Limb (tissue), 2 donors: Measurements from ENCODE around the gene C1RL.

Experiments
- DNase-seq, 2 donors: peaks; one replicate each; pipeline ENCODE4 v3.0.0-alpha.2; 2016; ENCODE audit errors: extremely low spot score in 2 of 2

The C1RL gene

GRCh38 chr12:7137908-7138307 is 28.9 kb upstream of the C1RL start:
- DNase-seq, result no peak

DNA sequence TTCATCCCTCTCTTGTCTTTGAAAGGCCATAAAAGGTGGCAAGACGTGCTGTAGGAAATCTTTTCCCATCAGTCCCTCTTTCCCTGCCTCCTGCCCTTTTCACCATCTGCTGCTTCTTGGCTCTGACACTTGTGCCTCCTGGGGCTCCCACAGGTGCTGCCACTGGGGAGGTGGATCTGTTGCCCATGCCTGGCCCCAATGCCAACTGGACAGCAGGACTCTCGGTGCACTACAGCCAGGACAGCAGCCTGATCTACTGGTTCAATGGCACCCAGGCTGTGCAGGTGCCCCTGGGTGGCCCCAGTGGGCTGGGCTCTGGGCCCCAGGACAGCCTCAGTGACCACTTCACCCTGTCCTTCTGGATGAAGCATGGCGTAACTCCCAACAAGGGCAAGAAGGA is 27.7 kb upstream of the C1RL start:
- DNase-seq, result no peak

DNA sequence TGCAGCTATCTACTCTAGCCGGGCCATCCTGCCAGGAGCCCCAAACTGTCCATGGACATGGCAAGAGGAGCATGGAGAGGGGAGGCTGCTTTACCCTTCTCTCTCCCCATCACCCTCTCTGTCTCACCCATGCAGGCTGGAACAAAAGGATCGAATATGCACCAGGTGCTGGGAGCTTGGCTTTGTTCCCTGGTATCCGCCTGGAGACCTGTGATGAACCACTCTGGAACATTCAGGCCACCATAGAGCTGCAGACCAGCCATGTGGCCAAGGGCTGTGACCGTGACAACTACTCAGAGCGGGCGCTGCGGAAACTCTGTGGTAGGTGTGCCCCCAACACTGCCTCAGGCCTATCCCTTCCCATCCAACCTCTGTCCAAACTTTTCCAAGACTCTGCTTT is 27.1 kb upstream of the C1RL start:
- no peak for DNase-seq

- DNase-seq, result no peak
Measured at GRCh38 chr12:7134396-7135166, 25.6 kb upstream of the C1RL start.

DNA sequence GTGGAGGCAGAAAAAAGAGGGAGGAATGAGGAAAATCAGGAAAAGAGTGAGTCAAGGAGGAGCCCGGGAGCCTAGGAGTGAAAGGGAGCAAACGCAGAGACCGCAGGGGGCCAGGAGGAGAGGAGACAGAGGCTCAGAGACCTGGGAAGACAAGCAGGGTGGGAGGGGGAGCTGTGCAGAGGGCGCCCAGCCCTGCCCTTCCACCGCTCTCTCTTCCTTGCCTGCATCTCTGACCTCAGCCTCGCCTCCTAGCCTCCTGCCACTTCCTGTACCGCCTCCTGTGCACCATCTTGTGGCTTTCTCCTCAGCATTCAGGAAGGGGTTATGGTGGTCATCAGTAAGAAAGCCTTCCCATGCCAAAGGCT is 22.5 kb upstream of the C1RL start:
- no peak for DNase-seq

DNA sequence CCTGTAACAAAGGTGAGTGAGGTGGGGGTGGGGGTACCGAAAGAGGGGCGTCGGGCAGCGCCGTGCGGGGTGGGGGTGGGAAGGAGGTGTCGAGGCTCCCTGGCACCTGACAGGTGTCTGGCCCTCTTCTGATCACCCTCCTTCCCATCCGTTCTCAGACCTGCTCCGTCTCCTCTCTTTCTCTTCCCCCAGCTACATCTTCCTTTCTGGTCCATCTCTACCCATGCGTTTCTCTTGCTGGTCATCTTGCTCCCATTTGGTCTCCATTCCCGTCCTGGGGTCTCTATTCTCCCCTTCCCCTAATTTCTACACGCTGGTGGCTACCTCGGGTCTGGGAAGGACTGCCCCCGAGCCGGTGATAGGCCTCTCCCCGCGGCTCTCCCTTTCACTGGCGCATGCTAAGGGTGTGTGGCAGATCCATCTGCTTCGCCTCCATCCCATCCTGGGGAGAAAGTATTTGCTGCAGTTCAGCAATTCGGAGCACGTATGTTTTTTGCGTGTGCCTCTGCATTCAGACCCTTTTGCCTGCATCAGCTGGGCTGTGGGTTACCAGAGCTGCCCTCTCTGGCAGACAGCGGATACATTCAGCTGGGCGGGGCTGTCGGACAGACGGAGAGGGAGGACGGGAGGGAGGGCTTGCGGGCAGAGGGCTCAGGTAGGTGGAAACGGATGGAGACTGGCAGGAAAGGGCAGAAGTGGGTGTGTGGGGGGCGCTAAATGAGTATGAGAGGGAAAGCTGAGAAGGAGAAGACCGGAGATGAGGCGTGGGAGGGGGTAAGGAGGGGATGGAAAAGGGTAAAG is 21.9 kb upstream of the C1RL start:
- peak; percentile 9 to 70 for DNase-seq

DNA sequence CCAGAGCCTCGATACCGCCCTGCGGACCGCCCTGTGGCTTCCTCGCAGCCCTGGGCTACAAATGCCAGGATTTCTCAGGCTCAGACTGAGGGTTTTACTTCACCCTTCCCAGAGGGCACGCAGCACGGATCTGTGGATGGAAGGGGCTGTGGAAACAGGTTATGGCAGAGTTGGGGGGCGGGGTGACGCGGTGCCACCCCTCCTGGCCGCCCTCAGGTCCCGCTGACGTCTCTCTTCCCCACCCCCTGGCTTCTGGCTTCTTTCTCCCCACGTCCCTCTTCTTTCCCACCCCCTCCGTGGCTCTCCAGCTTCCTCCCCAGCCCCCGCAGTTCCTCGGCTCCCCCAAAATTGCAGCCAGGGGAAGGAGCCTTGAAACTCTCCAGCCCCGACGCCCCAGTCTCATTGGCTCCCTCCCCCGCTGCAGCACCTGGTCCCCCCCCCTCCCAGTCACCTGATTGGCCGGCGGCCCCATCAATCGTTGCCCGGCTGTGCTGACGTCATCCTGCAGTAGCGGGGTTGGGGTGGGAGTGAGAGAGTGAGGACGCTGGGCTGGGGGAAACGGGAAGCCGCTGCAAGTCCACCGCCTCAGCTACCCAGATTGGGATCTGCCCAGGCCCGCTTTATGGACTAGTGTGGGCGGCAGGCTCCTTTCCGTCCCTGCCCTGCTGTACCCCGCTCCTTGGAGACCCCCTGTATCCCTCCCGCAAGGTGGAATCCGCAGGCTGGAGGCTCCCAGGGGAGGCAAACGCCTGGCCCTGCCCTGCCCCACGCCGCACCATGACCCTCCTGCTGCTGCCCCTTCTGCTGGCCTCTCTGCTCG is 21.1 kb upstream of the C1RL start, which contains the start of gene CLSTN3:
TSS of gene CLSTN3 (plus strand) at position 500 of the 820 bp plus-strand sequence. CDS start at position 778, 278 bp downstream.
- peak; percentile 80 to 96 for DNase-seq

DNA sequence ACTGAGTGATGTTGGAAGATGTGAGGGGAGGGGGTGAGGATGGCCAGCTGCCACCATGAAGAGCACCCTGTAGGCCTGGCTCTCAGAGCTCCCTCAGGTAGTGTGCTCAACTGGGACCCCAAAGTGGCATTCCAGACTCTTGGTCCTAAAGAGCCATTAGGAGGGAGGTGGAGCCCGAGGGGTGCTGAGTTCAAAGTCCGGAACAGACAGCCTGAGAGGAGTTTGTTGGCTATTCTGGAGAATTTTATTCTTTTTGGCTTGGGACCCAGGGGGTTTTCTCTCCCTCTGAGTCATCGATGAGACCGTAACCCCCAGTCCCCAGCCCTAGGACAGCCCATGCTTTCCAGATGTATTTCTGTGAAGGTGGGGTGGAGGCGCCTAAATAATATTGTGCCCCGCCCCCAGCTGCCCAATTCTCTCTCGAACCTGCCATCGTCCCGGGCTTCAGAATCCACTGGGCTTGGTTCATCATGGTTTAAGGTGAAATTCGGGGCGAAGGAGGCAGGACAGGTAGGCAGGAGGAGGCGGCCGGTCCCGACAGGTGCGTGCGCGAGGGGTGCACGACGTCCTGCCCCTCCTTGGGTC is 20.4 kb upstream of the C1RL start:
- DNase-seq, result no peak

DNA sequence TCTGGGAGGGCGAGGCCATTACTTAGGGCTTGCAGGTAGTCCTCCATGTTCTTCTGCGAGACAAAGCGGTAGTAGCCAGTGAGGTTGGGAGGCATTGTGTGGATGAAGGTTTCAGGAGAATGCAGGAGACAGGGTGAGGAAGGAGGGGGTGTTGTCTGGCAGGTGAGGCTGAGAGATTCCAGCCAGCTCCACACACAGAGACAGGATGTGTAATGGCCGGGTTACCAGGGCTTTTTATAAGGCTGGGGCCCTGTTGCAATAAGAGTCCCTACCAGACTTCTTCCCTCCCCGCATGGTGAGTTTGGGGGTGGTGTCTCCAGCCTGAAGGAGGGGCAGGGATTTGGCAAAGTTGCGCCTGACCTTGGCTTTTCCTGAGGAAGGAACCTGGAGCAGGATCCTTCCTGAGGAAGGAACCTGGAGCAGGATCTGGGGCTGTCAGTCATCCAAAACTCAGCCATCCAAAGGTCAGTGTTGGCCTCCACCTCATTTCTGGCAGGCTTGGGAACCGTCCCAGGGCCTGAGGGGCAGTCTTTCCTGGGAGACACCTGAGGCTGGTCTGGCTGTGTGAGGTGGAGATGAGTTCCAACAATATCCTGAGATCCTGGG is 19.8 kb upstream of the C1RL start, which contains the start of gene RBP5:
TSS of gene RBP5 (minus strand) at position 209 of the 606 bp plus-strand sequence. CDS start at position 95, 114 bp downstream.
- no peak for DNase-seq

- DNase-seq, result no peak
Measured at GRCh38 chr12:7127916-7128626, 19.1 kb upstream of the C1RL start.

DNA sequence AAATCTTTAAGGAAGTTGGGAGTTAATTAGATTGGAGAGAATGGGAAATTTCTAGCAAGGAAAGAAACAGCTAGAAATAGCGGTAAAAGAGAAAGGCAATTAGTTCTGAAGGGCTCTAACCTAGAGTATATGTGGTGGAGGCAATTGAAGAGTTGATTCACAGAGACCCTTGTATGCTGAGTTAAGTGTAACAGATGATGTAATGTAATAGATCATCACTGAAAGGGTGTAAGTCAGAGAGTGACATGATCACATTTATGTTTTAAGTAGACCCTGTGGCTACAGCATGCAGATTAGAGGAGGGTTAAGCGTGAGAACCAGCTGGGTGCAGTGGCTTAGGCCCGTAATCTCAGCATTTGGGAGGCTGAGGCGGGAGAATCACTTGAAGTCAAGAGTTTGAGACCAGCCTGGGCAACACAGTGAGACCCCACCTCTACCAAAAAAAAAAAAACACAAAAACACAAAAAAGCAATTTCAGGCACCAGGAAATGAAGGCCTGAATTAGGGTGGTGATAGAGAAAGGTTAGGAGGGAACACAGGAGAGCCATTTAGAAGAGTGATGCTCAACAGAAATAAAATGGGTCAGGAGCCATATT is 16.7 kb upstream of the C1RL start:
- DNase-seq, result no peak

DNA sequence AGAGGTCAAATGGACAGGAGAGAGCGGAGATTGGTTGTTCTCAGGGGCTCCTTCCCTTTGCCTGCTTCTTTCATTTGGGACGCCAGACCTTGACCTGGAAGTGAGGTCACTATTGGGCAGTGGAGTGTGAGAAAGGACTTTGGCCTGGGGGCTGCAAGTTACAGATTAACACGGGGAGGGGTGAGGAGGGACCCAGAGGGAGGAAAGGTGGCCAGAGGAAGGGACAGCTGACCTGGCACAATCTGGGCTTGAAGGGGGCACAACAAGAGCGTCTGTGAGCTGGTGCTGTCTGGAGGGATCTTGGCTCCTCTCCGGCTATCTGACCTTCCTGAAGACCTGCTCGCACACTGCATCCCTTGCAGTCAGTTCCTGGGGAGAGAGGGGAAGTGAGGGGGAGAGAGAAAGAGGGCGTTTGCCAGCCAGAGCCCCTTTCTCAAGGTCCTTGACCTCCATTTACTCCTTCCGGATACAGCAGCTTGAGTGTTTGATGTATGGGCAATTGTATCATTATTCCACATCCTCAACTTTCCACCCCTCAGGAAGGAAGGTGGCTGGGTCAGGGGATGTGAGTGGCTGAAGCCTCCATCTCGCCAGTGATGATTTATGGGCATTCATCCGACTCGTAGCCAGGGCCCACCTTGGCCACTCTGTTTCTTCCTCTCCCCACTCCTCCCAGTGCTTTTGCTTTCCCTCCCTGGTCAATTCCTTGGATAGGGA is 14.9 kb upstream of the C1RL start:
- DNase-seq, result no peak

GRCh38 chr12:7122811-7123769 is 14.1 kb upstream of the C1RL start:
- no peak for DNase-seq

DNA sequence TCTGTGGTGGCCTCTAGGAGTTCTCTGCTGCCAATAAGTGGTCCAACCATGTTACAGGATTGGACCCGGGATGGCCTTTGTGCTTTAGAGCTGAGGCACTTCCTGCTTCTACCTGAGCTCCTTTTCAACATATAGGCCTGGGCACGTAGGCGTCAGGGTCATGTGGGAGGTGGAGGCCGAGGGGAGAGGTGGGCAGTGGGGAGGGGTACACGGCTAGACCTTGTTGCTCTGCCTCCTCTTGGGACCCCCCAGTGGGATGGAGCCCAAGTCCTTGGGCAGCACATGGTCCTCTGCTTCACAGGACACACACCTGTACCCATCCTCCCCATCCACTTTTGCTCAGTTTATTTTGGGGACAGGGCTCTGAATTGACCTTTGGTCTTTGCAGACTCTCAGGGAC is 12.3 kb upstream of the C1RL start:
- no peak for DNase-seq

- DNase-seq, result no peak
Measured at GRCh38 chr12:7120166-7120565, 11.2 kb upstream of the C1RL start.

GRCh38 chr12:7118881-7119280 is 9.9 kb upstream of the C1RL start:
- no peak for DNase-seq

- no peak for DNase-seq
Measured at GRCh38 chr12:7117670-7118069, 8.7 kb upstream of the C1RL start.

DNA sequence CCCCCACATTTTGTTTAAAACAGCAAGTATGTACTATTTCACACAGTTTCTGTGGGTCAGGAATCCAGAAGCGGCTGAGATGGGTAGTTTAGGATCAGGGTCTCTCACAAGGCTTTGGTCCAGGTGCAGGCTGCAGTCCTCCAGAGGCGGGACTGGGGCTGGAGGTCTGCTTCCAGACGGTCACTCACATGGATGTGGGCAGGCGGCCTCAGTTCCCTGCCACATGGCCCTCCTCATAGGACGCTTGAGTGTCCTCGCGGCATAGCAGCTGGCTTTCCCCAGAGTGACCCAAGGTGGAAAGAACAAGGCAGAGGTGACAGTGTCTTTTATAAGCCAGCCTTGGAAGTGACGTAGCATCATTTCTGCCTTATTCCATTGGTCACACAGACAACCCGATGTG is 7.9 kb upstream of the C1RL start:
- DNase-seq, result no peak
